Fibroblast of lung (primary cell): ENCODE data around the gene EMC10. TPM values are rescaled to one million over a fixed set of nuclear protein-coding genes. Genes with fewer than 3 reads are reported as not detected.
"Not testable (repeated sequence)": the region's sequence is repeated elsewhere in the genome, so short reads cannot be mapped to it uniquely, and the experiment has no call there.

ENCODE experiments used
- DNase-seq, 2 donors: peaks; one replicate each; pipeline versions ENCODE4 v3.0.0 to v3.0.0-alpha.2; 2010; ENCODE audit warnings: low read depth in 2 of 2
- H2AFZ ChIP-seq: 2 replicates; pipeline ENCODE4 v1.5.1; 2012; ENCODE audit warnings: low read length, control low read depth, inconsistent platforms
- H3K27ac ChIP-seq: 2 replicates; pipeline ENCODE4 v1.5.1; 2011; ENCODE audit warnings: low read length, control low read depth; ENCODE audit not compliant: insufficient read depth
- H3K27me3 ChIP-seq: 2 replicates; pipeline ENCODE4 v1.5.1; 2011; ENCODE audit warnings: mild to moderate bottlenecking, low read length; ENCODE audit not compliant: control insufficient read depth, insufficient read depth
- H3K36me3 ChIP-seq: 2 replicates; pipeline ENCODE4 v1.5.1; 2011; ENCODE audit warnings: low read length; ENCODE audit not compliant: control insufficient read depth, insufficient read depth
- H3K4me1 ChIP-seq: 2 replicates; pipeline ENCODE4 v1.5.1; 2011; ENCODE audit warnings: low read length; ENCODE audit not compliant: control insufficient read depth, insufficient read depth; ENCODE audit errors: extremely low read depth
- H3K4me2 ChIP-seq: 2 replicates; pipeline ENCODE4 v1.5.1; 2011; ENCODE audit warnings: low read length, control low read depth; ENCODE audit not compliant: insufficient read depth; ENCODE audit errors: extremely low read depth
- H3K4me3 ChIP-seq, 4 experiments: fragments of 200-600 bp in 1 of 4; sonication (generic) in 1 of 4; replicated peaks in 1 of 4; 2 replicates each; pipeline ENCODE4 v1.5.1; 2011 to 2016; ENCODE audit warnings: low read length in 4 of 4, low read depth in 3 of 4, mild to moderate bottlenecking in 3 of 4, control low read depth in 2 of 4, inconsistent platforms in 1 of 4, mixed read lengths in 1 of 4; ENCODE audit not compliant: insufficient read depth in 1 of 4; ENCODE audit errors: control extremely low read depth in 1 of 4
- H3K79me2 ChIP-seq: 2 replicates; pipeline ENCODE4 v1.5.1; 2012; ENCODE audit warnings: mild to moderate bottlenecking, low read length, inconsistent platforms; ENCODE audit not compliant: control insufficient read depth, insufficient read depth
- H3K9ac ChIP-seq: 2 replicates; pipeline ENCODE4 v1.5.1; 2011; ENCODE audit warnings: mild to moderate bottlenecking, low read length, control low read depth; ENCODE audit not compliant: insufficient read depth
- H3K9me3 ChIP-seq: 2 replicates; pipeline ENCODE4 v1.5.1; 2012; ENCODE audit warnings: low read depth, low read length; ENCODE audit not compliant: control insufficient read depth, insufficient read depth
- H4K20me1 ChIP-seq: 2 replicates; pipeline ENCODE4 v1.5.1; 2011; ENCODE audit warnings: low read length; ENCODE audit not compliant: control insufficient read depth, insufficient read depth; ENCODE audit errors: extremely low read depth
- EZH2 ChIP-seq: IDR thresholded peaks from 2 replicates; pipeline ENCODE4 v1.5.1; 2012; ENCODE audit warnings: low read length, control low read depth, mild to moderate bottlenecking; ENCODE audit errors: missing control alignments
- polyA plus RNA-seq, 2 donors: library from polyadenylated mRNA; depleted of rRNA in 1 of 2; stranded (reverse) in 1 of 2; unstranded in 1 of 2; fragments of >200 nt; gene quantifications; 2 replicates each; pipeline ENCODE4 v1.2.1, GENCODE V29; 2011 to 2012; ENCODE audit warnings: missing spikeins in 1 of 2
- total RNA-seq: library from RNA; depleted of rRNA; stranded (reverse); fragments of >200 nt; gene quantifications from 2 replicates; pipeline ENCODE4 v1.2.1, GENCODE V29; 2014
- TF ChIP-seq, protein P1 (sequence below), 2 donors: IDR thresholded peaks in 1 of 2; conservative IDR thresholded peaks in 1 of 2; 1 replicate in 1 of 2; 2 replicates in 1 of 2; pipeline ENCODE4 v1.5.1; 2011 to 2012; ENCODE audit warnings: low read length in 2 of 2, control low read depth in 1 of 2, inconsistent platforms in 1 of 2, low read depth in 1 of 2, mild to moderate bottlenecking in 1 of 2

EMC10 gene
- total and polyA plus RNA-seq, 2 donors (not counting 1 experiment from before 2014, with no cell fraction given), result 40.8 to 42.7 TPM

DNA sequence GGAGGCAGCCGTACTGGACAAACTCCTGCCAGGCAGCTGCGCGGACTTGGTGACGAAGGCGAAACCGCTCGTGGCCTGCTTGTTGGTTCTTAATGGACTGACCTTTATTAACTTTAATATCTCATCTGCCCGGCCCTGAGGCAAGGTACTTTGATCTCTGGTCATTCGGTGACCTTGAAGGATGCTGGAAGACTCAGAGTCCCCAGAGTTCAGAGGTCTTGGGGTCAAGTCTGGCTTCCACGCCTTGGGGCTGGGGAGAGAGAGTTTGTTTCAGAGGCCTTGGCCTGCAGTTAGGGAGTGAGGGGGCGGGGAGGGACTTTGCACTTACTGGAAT lies 9.6 kb upstream of the EMC10 start:
- H3K27ac ChIP-seq, result no peak overlapping the region
- H3K36me3 ChIP-seq, result no peaks in the 10 kb centered on the region
- H3K4me3 ChIP-seq, result no peak overlapping the region
- no peaks in the 10 kb centered on the region for H4K20me1 ChIP-seq
- H3K4me1 ChIP-seq, result no peaks in the 10 kb centered on the region
- DNase-seq, result no peak
- H3K79me2 ChIP-seq, result no peaks in the 10 kb centered on the region
- H3K27me3 ChIP-seq, result peaks cover 3% of the 10 kb centered on the region
- no peak overlapping the region for H2AFZ ChIP-seq
- H3K4me2 ChIP-seq, result no peak overlapping the region
- no peak overlapping the region for H3K9ac ChIP-seq
- TF ChIP-seq, protein P1, sequence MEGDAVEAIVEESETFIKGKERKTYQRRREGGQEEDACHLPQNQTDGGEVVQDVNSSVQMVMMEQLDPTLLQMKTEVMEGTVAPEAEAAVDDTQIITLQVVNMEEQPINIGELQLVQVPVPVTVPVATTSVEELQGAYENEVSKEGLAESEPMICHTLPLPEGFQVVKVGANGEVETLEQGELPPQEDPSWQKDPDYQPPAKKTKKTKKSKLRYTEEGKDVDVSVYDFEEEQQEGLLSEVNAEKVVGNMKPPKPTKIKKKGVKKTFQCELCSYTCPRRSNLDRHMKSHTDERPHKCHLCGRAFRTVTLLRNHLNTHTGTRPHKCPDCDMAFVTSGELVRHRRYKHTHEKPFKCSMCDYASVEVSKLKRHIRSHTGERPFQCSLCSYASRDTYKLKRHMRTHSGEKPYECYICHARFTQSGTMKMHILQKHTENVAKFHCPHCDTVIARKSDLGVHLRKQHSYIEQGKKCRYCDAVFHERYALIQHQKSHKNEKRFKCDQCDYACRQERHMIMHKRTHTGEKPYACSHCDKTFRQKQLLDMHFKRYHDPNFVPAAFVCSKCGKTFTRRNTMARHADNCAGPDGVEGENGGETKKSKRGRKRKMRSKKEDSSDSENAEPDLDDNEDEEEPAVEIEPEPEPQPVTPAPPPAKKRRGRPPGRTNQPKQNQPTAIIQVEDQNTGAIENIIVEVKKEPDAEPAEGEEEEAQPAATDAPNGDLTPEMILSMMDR (conservative IDR thresholded peaks at IDR 0.05 in 1 of 2, IDR thresholded peaks at IDR 0.05 in 1 of 2; ENCODE audit: low read depth in 1 of 2, low read length in 2 of 2), result no peak
- TF ChIP-seq EZH2, result no peak
- no peaks in the 10 kb centered on the region for H3K9me3 ChIP-seq

DNA sequence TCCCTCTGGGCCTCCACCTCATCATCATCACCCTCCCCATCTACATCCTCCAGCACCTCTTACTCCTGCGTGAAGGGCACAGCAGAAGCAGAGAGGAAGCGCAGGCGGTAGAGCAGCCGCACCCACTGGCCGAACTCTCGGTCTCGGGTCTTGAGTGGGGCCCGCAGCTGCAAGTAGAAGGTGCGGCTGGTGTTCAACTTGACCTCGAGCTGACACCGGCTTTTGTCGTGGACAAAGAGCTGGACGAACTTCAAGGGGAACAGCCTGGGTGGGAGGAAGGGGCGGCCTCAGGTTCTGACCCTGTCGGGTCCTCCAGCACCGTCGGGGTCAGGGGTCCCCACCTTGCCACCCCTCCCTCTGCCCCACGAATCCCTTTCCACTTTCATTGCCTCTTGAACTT lies 8.7 kb upstream of the EMC10 start:
- H3K4me2 ChIP-seq, result no peak overlapping the region
- no peak overlapping the region for H2AFZ ChIP-seq
- no peaks in the 10 kb centered on the region for H3K4me1 ChIP-seq
- TF ChIP-seq, protein P1 (conservative IDR thresholded peaks at IDR 0.05 in 1 of 2, IDR thresholded peaks at IDR 0.05 in 1 of 2; ENCODE audit: low read depth in 1 of 2, low read length in 2 of 2), result no peak
- no peak for TF ChIP-seq EZH2
- H3K27me3 ChIP-seq, result peaks cover 3% of the 10 kb centered on the region
- no peak for DNase-seq
- H3K79me2 ChIP-seq, result no peaks in the 10 kb centered on the region
- no peak overlapping the region for H3K9ac ChIP-seq
- H4K20me1 ChIP-seq, result no peaks in the 10 kb centered on the region
- no peak overlapping the region for H3K4me3 ChIP-seq
- H3K9me3 ChIP-seq, result no peaks in the 10 kb centered on the region
- H3K36me3 ChIP-seq, result no peaks in the 10 kb centered on the region
- no peak overlapping the region for H3K27ac ChIP-seq

DNA sequence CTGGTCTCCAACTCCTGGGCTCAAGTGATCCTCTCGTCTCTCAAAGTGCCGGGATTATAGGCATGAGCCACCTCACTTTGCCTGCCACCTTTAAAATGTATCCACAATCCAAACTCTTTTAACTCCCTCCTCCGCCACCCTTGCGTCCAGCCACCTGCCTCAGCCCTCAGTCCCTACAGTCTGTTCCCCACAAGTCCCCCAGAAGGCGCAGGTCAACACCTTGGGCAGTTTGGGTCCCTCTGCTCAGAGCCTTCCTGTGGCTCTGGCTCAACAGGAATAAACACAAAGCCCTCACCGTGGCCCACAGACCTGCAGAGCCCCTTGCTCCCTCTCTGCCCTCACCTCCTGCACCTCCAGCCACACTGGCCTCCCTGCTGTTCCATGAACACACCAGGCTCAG lies 7.5 kb upstream of the EMC10 start:
- Histone ChIP-seq H3K27ac (no peak overlapping the region), H2AFZ (no peak overlapping the region), H3K9me3 (no peaks in the 10 kb centered on the region), H3K79me2 (no peaks in the 10 kb centered on the region), H3K4me2 (no peak overlapping the region), H3K9ac (no peak overlapping the region), H3K4me1 (no peaks in the 10 kb centered on the region), H3K27me3 (peaks cover 3% of the 10 kb centered on the region), H3K4me3 (no peak overlapping the region), H4K20me1 (no peaks in the 10 kb centered on the region), H3K36me3 (no peaks in the 10 kb centered on the region)
- TF ChIP-seq, protein P1 (conservative IDR thresholded peaks at IDR 0.05 in 1 of 2, IDR thresholded peaks at IDR 0.05 in 1 of 2; ENCODE audit: low read depth in 1 of 2, low read length in 2 of 2), result no peak
- TF ChIP-seq EZH2, result no peak
- no peak for DNase-seq

DNA sequence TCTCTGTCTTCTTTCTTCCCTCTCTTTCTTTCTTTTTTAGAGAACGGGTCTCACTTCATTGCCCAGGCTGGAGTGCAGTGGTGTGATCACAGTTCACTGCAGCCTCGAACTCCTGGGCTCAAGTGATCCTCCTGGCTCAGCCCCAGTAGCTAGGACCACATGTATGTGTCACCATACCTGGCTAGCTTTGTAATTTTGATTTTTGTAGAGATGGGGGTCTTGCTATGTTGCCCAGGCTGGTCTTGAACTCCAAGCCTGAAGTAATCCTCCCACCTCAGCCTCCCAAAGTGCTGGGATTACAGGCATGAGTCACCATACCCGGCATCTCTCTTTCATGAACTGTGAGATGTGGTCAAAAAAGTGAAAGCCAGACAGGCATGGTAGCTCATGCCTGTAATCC lies 3.0 kb upstream of the EMC10 start:
- not testable (repeated sequence) for H4K20me1 ChIP-seq, H3K79me2 ChIP-seq, H3K36me3 ChIP-seq, H3K4me3 ChIP-seq, H3K27ac ChIP-seq, DNase-seq, H3K4me2 ChIP-seq, H3K9ac ChIP-seq, H3K27me3 ChIP-seq, H2AFZ ChIP-seq, H3K4me1 ChIP-seq, H3K9me3 ChIP-seq
